GM18505 (cell line): Measurements from ENCODE around the gene DAB2.

Experiments
- ATAC-seq: cut with Tn5 transposase; IDR thresholded peaks from one replicate; pipeline ENCODE4 v1.9.1; 2021; ENCODE audit not compliant: unreplicated experiment
- POLR2A ChIP-seq: IDR thresholded peaks from 4 replicates; pipeline ENCODE4 v1.6.1; 2011; ENCODE audit warnings: borderline replicate concordance; ENCODE audit not compliant: insufficient read depth, insufficient read length; ENCODE audit errors: extremely low read depth

Gene DAB2

DNA sequence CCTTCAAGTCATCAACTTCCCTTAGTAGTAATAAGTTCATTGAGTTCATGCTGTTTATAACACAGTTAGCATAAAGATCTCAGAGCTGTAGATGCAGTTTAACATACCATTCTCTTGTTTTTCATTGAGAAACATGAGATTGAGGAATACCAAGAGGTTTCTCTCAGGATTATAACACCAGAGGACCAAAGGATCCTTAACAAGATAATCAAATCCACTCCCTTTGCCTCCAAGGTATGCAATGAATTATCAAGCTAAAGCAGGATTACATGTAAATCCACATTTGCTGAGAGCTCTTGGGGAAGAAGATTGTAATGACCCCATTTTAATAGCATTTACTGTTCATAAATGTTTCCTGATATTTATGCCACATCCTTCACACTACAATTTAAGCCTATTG, 35.1 kb upstream of the DAB2 start:
- TF ChIP-seq POLR2A, result no peak
- ATAC-seq, result no peak

DNA sequence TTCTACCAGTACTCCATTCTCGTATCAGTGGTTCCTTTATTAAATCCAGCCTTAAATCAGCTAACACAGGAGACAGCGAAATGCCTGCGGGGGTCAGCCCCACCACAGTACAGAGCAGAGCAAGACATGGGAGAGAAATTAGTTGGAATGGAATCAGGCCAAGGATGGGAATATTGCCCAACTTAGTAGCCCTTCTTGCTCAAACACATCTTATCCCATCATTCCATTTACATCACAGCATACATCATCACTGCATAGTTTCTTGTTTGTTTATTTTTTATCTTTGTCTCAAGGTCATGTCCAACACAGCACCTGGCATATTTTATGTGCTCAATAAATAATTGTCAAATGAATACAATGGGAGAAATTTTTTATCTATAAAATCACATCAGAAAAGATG, 34.3 kb upstream of the DAB2 start:
- ATAC-seq, result no peak
- TF ChIP-seq POLR2A, result no peak

DNA sequence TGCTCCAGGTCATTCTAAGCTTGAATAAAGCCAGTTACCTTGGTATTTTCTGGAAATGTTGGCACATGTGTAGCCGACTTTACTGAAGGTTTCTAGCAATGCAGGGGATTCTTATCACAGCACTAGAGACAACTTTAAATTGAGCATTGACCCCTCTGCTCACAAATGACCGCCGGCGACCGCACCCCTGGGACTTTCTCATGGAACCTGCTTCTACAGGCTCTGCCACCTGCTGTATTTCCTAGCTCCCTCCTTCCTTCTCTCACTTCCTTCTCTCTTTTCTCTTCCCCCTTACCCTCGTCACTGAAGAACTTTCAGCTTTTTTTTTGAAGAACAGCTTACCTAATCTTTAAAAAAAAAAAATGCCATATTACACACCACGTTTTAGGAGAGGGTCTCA, 30.9 kb upstream of the DAB2 start:
- no peak for ATAC-seq

DNA sequence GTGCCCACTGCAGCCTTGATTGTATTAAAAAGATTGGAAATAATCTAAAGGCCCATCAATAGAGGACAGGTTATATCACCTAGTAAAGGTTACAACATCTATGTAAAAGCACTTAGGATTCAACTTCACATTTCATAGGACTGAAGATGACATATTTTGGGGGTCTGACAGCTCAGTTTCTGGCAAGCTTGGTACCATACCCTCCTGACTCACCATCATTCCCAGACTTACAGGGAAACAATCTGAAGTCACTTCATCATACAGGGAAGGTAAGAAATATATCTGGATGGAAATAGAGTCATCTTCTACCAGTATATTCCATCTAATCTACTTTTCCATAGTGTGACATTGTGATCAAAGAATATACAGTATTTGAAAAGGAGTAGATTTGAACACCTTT, 28.8 kb upstream of the DAB2 start:
- ATAC-seq, result no peak
- TF ChIP-seq POLR2A, result no peak

More for the DNA sequence above, 30.9 kb upstream of the DAB2 start:
- TF ChIP-seq POLR2A, result no peak

DNA sequence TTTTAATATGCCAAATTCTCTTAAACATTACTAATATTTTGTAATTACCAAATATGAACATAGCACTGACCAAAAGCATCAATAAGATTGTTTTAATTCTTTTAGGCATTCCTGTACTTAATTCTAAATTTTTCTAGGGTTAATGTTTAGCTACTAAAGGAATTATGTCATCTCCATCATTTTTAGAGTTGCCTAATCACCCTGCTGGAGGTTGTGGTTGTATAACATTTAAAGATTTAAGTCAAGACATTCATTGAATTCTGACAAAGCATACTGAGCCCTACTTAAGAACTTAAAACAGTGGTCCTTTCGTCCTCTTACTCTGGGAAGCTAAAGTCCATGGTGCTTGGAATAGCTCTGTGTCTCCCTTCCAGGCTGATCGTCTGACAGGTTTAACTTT, 28.1 kb upstream of the DAB2 start:
- ATAC-seq, result no peak
- TF ChIP-seq POLR2A, result no peak

DNA sequence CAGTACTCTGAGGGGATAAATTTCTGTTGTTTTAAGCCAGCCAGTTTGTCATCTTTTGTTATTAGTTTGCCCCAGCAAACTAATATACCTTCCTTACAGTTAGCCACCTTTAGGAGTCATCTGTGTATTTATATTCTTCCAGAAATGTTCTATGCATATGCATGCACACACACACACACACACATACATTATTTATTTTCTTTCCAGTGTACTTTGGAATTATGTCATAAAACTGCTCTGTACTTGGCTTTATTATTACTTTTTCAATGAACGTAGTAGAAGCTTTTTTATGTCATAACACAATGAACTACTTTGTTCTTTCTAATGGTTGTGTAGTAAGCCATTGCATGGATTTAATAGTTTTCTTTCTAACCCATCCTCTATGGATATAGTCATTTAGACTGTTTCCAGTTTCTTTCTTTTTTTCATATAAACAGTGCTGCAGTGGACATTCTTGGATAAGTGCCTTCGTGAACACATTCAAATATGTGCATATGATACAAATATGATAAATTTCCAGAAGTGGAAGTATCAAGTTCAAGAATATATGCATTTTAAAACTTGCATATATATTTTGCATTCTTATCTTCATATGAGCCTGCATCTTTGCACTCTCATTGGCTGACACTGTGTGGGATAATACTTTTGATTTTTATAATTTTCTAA, 26.6 kb upstream of the DAB2 start:
- no peak for TF ChIP-seq POLR2A
- ATAC-seq, result no peak

DNA sequence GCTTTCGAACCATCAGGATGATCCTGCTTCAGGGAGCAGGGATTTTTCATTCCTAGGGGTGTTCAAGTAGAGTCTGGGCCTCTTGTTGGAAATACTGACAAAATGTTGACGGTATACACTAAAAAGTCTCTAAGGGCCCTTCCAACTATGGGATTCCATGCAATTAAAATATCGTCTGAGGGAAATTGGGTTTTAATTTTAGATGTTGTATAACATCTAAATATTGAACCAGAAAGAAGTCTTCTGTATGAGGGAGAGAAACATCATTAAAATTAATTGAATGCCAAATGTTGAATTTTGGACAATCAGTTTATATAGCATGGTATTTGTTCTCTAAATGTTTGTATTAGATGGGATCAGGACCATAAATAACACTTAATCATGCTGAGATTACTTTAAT, 25.7 kb upstream of the DAB2 start:
- ATAC-seq, result no peak
- TF ChIP-seq POLR2A, result no peak

DNA sequence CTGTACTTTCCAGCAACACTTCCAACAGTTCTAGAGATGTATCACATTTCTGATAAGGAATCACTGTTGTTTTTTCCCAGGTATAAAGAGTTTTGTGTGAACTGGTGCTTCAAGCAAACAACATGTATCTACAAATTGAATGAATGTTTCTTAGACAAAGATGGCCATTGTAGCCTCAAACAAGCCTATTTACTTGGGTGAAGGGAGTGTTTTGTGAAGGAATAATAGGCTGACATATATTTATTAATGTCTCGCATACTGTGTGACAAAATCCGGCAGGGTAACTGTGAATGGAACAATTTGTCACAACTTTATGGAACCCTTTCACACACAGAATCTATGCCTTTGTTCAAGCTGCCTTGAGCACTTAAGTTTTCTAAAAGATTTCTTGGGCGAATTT, 24.8 kb upstream of the DAB2 start:
- no peak for TF ChIP-seq POLR2A
- ATAC-seq, result no peak

DNA sequence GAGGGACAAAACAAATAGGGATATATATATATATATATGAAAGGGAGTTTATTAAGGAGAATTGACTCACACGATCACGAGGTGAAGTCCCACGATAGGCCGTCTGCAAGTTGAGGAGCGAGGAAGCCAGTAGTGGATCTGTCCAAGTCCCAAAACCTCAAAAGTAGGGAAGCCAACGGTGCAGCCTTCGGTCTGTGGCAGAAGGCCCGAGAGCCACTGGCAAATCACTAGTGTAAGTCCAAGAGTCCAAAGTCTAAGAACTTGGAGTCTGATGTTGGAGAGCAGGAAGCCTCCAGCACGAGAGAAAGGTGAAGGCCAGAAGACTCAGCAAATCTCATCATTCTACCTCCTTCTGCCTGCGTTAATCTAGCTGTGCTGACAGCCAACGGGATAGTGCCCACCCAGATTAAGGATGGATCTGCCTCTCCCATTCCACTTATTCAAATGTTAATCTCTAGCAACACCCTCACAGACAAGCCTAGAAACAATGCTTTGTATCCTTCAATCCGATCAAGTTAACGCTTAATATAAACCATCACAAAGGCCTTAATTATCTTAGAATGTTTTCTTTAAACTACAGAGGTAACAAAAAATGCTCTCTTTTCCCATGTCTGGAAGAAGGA, 23.8 kb upstream of the DAB2 start:
- no peak for TF ChIP-seq POLR2A
- no peak for ATAC-seq

DNA sequence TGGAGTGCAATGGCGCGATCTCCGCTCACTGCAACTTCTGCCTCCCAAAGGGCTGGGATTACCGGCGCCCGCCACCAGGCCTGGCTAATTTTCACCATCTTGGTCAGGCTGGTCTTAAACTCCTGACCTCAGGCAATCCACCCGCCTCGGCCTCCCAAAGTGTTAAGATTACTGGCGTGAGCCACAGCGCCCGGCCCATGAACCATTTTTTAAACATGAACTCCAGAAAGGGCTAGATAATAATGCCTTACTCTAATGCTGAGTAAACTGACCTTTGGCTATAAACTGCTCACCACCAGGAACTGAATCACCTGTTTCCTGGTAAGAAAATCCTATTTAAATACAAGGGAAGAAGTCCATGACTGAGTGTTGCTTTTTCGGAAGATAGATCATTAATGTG, 23.2 kb upstream of the DAB2 start:
- ATAC-seq, result no peak
- TF ChIP-seq POLR2A, result no peak

DNA sequence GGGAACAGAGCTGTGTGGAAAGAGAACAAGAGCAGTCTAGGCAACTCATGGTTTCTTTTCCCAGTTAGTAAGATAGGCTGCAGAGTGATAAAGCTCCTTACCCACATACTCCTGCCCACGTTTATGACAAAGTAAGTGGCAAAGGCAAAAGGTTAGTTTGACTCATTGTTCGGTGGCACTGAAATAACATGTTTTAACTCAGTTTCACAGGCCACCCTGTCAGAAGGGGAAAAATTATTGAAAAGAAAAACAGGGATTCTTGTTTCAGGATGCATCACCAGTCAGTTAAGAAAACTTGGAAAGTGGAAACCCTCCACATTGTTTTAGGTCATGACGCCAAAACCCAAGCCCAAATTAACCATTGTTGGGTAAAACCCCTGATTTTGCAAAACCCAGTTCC, 22.3 kb upstream of the DAB2 start:
- no peak for TF ChIP-seq POLR2A
- ATAC-seq, result no peak

DNA sequence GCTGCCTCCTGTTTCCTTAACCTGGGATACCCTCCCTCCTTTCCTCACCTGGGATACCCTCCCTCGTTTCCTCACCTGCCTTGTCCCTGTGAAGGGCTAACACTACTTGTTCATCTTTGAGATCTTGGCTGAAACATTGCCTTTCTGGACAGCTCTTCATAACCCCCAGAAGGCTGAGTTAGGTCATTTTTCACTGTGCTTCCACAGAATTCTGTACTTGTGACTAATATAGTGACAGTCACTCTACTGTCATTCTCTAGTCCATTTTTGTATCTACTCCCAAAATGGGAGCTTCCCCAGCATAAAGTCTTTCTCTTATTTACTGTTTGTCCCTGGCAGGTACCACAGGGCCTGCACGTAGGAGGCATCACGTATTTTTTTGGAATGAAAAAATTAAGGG, 21.5 kb upstream of the DAB2 start:
- no peak for TF ChIP-seq POLR2A
- no peak for ATAC-seq

DNA sequence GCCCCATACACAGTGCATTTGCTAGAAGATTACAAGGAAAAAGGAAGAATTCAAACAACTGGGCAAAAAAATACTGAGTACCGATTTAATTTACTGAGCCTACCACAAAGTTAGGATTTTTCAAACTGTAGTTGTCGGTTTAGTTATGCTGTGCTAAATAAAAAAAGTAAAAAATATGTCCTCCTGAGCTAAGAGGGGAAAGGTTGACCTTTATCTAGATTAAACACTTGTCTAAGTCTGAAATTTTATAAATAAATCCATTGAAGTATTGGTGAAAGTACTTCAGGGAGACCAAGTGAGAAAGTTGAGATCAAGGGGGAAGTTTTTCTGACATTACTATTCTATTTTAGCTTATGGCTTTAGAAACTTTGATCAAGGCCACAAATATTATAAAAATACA, 19.1 kb upstream of the DAB2 start:
- ATAC-seq, result no peak
- no peak for TF ChIP-seq POLR2A

DNA sequence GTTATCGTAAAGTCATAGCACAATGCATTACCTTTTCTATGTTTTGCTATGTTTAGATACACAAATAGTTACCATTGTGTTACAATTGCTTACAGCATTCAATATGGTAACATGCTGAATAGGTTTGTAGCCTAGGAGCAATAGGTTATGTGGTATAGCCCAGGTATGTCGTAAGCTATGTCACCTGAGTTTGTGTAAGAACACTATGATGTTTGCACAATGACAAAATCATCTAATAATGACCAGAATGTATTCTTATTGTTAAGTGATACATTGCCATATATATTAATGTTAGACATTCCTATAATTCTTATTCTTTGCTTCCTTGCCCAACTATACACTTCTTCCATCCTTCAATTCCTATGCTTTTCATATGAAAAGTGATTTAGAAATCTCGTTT, 18.2 kb upstream of the DAB2 start:
- no peak for ATAC-seq

More for the DNA sequence above, 18.2 kb upstream of the DAB2 start:
- no peak for TF ChIP-seq POLR2A
